ENCODE results near the gene SMAD1.
A peak's percentile ranks its signal among the peaks of the same experiment; 100 is the strongest.

The SMAD1 gene

DNA sequence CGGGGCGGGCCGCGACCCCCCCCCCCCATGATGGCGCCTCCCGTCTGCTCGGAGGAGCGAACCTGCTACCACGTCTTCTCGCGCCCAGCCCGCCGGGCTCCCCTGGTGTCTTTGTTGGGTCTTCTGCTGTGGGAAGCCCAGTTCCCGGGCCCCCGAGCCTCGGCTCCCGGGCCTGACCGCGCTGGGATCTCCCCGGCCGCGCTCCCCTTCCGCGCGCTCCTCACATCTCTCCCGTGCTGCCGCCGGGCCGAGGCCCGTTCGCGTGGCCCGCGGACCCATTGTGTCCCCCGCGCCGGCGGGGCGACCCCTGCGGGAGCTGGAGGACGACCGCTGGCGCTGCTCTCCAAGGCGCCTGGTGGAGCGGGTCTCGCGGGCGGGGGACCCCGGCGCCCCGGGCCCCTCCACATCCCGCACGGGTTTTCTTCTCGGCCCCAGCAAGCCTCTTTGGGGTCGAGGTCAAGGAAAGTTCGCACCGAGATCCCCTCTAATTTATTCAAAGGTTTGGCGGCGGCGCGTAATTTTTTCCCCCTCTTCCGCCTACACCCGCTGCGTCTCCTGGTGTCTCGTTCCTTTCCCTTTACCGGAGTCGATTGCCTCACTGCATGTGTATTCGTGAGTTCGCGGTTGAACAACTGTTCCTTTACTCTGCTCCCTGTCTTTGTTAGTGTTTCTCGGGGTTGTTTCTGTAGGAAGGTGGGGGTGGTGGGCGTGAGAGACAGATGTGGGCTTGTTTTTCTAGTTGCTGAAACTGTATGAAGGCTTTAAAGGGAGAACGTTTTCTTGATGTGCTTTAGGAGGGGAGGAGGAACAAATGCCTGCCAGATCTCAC lies 770 bp downstream of the SMAD1 start:
- Mint-ChIP-seq H3K9me3 (no peaks in the 10 kb centered on the region), H3K27ac (no peak overlapping the region), H3K27me3 (peaks cover 28% of the 10 kb centered on the region), H3K4me1 (peaks cover 11% of the 10 kb centered on the region), H3K4me3 (no peak overlapping the region)
- peak; percentile 70 for ATAC-seq
- DNase-seq = peak; percentile 50 to 70

DNA sequence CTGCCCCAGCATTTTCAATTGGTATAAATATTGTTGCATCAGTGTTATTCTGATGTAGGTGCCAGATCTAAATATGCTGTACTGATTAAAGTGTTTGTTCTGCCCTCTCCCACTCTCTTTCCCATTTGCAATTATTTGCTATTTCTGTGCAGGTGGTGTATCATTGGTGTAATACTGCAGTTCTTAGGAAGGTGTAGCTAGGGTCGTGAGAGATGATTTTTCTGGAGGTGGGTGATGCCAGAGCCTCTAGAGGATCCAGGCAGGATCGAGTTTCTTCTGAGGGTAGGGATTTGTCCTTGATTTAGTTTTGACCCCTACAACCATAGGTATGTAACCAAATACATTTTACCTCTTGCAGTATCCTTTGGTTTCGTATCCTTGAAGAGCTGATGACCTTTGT lies 1.9 kb downstream of the SMAD1 start:
- ATAC-seq (no peak), DNase-seq (no peak)
- Mint-ChIP-seq H3K27me3 (peaks cover 27% of the 10 kb centered on the region), H3K27ac (no peak overlapping the region), H3K4me3 (no peak overlapping the region), H3K4me1 (peaks cover 11% of the 10 kb centered on the region), H3K9me3 (no peaks in the 10 kb centered on the region)

DNA sequence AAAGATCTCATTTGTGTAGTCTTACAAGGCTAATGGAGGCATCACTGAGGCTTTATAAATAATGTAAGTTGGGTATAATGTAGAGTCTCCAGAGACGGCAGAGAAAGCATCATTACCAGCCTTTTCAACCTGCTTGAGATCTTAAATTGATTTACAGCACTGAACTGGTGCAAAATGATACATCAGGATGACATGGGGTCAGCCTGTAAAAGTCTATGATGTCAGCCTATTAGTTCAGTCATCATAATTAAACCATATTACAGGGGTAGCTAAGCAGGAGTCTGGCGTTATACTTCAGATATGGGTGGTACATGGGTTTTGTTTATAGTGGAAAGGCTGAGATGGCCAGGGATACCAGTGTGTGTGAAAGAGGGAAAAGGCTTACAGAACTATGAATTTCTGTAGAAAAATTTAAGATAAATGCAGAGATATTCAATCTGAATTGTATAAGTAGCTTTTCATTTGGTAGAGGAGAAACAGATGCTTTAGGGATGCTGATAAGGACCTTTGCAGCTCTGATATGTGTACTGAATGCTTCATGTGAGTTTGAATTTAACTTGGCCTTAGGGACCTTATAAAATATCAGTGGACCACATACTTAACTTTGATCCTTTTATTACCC lies 2.7 kb downstream of the SMAD1 start:
- DNase-seq = no peak
- Mint-ChIP-seq H3K27ac (no peak overlapping the region), H3K9me3 (no peaks in the 10 kb centered on the region), H3K4me3 (no peak overlapping the region), H3K4me1 (peaks cover 11% of the 10 kb centered on the region), H3K27me3 (peaks cover 19% of the 10 kb centered on the region)
- no peak for ATAC-seq

DNA sequence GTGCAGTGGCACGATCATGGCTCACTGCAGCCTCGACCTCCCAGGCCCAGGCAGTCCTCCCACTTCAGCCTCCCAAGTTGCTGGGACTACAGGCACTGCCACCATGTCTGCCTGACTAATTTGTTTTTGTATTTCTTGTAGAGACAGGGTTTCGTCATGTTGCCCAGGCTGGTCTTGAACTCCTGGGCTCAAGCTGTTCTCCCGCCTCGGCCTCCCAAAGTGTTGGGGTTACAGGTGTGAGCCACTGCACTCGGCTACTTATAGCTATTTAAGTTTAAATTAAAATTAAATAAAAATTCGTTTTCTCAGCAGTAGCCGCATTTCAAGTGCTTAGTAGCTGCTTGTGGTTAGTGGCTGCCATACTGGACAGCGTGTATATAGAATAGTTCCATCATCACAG lies 3.5 kb downstream of the SMAD1 start:
- Mint-ChIP-seq H3K27ac (no peak overlapping the region), H3K27me3 (peaks cover 13% of the 10 kb centered on the region), H3K4me3 (no peak overlapping the region), H3K4me1 (peaks cover 11% of the 10 kb centered on the region), H3K9me3 (no peaks in the 10 kb centered on the region)
- ATAC-seq (no peak), DNase-seq (no peak)

DNA sequence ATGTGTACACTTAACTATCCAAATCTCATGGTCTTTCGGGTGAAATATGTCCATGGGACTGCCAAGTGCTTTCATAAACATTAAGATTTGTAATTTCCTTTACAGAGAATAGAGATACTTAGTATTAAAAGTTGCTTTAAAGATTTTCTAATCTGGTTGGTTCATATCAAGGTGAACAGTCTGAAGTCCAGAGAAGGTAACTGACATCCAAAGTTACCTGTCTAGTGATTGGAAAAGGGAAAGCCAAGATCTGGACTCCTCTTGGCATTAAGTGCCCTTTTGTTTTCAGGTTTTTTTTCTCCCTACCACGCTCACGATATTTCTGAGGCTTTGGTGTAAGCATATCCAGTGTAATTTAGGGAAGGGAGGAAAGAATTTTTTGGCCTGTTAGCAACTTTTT lies 5.0 kb downstream of the SMAD1 start:
- Mint-ChIP-seq H3K4me3 (no peak overlapping the region), H3K27me3 (no peaks in the 10 kb centered on the region), H3K4me1 (no peaks in the 10 kb centered on the region), H3K9me3 (no peaks in the 10 kb centered on the region), H3K27ac (no peak overlapping the region)
- DNase-seq (no peak), ATAC-seq (no peak)

DNA sequence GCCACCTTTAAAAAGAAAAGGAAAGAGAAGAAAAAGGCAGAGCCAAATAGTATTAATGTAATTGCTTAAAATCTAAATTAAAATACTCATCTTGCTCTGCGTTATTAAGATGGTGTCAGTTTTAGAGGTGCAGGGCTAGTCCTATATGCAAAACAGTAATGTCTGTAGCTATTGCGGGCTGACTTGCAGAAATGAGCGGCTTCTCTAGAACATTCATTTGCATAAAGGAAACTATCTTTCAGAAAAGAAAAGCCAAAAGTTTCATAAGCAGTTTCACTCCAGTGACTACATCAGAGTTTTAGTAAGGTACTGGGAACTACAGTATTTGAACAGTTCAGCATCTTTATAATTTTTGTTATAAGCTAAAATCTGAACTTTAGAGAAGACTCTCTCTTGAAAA lies 6.0 kb downstream of the SMAD1 start:
- peak in 1 of 2 donors; percentile 43 for DNase-seq

DNA sequence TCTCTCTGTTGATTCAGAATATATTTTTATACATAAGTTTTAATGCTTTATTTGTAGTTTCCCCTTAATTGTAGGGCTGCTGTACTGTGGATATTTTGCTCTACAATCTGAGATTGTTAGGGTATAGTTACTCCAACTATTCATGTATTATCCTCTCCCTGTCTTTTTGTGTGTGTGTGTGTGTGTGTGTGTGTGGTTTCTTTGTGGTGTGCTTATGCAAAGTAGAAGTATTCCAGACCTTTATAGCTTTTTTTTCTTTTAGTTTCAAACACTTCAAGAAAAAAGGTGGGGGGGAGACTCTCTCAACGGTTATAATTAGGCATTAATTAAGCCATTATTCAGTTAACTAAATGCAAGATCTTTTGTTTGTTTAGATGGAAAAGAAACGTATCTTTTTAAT lies 6.7 kb downstream of the SMAD1 start:
- Mint-ChIP-seq H3K27me3 (peaks cover 9% of the 10 kb centered on the region), H3K27ac (no peak overlapping the region), H3K4me1 (no peaks in the 10 kb centered on the region), H3K4me3 (no peak overlapping the region), H3K9me3 (no peaks in the 10 kb centered on the region)
- DNase-seq (no peak), ATAC-seq (no peak)

More for the DNA sequence above, 6.0 kb downstream of the SMAD1 start:
- Mint-ChIP-seq H3K27ac (no peak overlapping the region), H3K4me1 (no peaks in the 10 kb centered on the region), H3K4me3 (peak overlapping the region in 1 of 2 donors; percentile 14), H3K27me3 (peaks cover 3% of the 10 kb centered on the region), H3K9me3 (no peaks in the 10 kb centered on the region)
- ATAC-seq = peak; percentile 97

DNA sequence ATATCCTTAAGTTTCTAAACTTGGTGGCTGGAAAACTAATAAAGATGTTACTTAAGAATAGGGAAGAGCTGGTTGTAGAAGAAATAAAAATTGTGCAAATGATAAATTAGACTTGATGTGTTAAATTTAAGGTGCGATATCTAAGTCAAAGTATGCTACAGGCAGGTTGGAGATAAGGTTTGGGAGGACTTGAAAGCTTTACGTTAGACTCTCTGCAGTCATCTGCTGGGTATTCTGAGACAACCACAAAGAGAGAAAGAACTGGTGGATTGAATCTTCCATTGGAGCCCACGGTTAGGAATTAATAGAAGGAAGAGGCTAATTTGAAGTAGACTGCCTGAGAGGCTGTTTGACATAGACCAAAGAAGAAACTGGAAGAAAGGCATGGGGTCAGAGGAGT lies 7.9 kb downstream of the SMAD1 start:
- H3K4me1 Mint-ChIP-seq = no peaks in the 10 kb centered on the region
- no peak overlapping the region for H3K4me3 Mint-ChIP-seq
- DNase-seq (no peak), ATAC-seq (no peak)
- no peaks in the 10 kb centered on the region for H3K9me3 Mint-ChIP-seq
- no peak overlapping the region for H3K27ac Mint-ChIP-seq
- peaks cover 11% of the 10 kb centered on the region for H3K27me3 Mint-ChIP-seq

DNA sequence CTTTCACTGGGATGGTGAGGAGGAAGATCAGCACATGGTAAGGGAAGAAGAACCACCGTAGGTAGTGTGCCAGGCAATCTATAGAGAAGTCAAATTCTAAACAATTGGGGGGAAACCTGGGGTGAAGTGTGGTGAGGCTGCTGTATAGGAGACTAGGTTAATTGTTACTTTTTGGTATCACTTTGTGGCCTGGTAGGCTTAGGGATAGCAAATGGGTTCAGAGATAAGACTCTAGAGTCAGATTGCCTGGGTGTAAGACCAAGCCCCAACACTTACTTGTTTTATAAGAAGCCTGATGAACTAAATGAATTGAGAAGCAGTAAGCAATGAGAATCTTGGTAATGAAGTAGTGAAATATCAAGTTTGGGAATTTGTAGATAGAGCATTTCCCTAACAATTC lies 8.7 kb downstream of the SMAD1 start:
- ATAC-seq (no peak), DNase-seq (no peak)
- H3K27ac Mint-ChIP-seq = no peak overlapping the region
- H3K9me3 Mint-ChIP-seq = no peaks in the 10 kb centered on the region
- no peak overlapping the region for H3K4me3 Mint-ChIP-seq
- no peaks in the 10 kb centered on the region for H3K4me1 Mint-ChIP-seq
- H3K27me3 Mint-ChIP-seq = peaks cover 18% of the 10 kb centered on the region

DNA sequence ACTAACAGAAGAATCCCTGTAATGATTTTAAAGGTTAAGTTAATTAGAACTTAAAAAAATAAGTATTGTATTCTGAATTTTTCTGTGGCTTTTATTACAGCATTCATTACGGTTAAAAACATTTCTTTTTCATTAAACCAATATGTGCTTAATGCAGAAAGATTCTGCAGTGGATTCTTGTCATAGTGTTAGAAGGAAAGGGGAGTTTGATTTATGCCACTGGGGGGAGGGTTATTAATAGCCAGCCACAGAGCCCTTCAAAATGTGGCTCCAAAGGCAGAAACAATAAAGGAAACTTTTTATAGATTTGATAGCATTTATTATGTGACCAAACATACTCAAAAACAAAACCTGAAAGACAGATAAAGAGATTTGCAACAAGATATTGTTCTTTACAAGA lies 9.1 kb downstream of the SMAD1 start:
- no peak overlapping the region for H3K27ac Mint-ChIP-seq

DNA sequence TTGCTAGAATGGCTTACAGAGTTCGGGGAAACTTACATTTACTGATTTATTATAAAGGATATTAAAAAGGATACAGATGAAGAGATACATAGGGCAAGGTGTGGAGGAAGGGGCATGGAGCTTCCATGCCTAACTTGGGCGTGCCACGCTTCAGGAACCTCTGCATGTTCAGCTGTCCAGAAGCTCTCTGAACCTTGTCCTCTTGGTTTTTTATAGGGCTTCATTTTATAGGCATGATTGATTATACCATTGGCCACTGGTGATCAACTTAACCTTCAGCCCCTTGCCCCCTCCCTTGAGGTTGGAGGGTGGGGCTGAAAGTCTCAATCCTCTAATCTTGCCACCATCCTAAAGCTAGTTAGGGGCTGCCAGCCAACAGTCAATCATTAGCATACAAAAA lies 10.7 kb downstream of the SMAD1 start:
- Mint-ChIP-seq H3K4me3 (no peak overlapping the region), H3K27me3 (peaks cover 18% of the 10 kb centered on the region), H3K9me3 (no peaks in the 10 kb centered on the region)

More for the DNA sequence above, 9.1 kb downstream of the SMAD1 start:
- peaks cover 18% of the 10 kb centered on the region for H3K27me3 Mint-ChIP-seq
- DNase-seq (no peak), ATAC-seq (no peak)
- no peaks in the 10 kb centered on the region for H3K4me1 Mint-ChIP-seq
- no peak overlapping the region for H3K4me3 Mint-ChIP-seq
- H3K9me3 Mint-ChIP-seq = no peaks in the 10 kb centered on the region

DNA sequence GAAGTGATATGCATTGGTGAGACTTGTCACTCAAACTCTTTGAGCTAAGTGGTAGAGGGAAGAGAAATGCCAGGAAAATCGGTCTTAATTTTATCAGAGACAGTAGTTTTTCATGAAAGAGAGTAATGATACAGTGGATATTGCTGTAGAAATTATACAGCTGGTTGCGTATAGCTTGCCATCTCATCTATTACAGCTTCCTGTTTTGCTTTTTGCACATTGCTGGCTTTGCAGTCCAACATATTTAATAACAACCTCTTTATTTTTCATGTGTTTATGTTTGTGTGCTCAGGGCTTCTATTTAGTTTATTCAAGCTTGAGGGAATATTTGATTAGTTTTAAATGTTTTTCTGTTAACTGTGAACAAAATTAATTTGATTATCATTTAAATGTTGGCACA lies 11.5 kb downstream of the SMAD1 start:
- no peak overlapping the region for H3K4me3 Mint-ChIP-seq
- no peak overlapping the region for H3K27ac Mint-ChIP-seq
- no peak for ATAC-seq
- no peaks in the 10 kb centered on the region for H3K4me1 Mint-ChIP-seq
- no peaks in the 10 kb centered on the region for H3K9me3 Mint-ChIP-seq
- peaks cover 18% of the 10 kb centered on the region for H3K27me3 Mint-ChIP-seq
- no peak for DNase-seq

More for the DNA sequence above, 10.7 kb downstream of the SMAD1 start:
- no peak for DNase-seq
- Mint-ChIP-seq H3K27ac (no peak overlapping the region), H3K4me1 (no peaks in the 10 kb centered on the region)
- no peak for ATAC-seq

DNA sequence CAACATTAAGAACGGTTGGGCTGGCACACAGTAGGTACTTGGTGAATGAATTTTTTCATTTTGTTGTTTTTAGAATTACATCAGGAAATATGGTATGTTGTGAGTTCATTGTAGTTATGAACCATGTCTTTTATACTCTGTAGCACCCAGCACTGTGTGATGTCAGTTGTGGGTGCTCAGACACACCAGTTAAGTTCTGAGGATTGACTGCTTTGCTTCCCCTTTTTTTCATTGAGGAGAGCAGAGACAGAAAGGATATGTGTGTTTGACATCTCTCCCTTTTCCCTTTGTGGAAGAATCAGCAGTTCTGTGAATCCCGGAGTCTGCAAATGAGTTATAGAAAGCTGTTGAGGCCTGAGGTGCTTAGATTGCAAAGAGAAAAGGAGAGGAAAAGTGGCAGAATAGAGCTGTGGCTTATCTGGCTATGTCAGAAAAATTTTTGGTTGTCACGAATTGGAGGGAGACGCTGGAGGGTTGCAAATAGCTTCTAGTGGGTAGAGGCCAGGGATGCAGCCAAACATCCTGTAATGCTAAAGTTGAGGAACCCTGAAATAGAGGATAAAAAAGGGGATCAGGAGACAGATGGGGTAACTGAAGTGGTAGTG lies 13.1 kb downstream of the SMAD1 start:
- H3K4me1 Mint-ChIP-seq = no peaks in the 10 kb centered on the region
- peaks cover 18% of the 10 kb centered on the region for H3K27me3 Mint-ChIP-seq
- H3K4me3 Mint-ChIP-seq = no peak overlapping the region
- H3K9me3 Mint-ChIP-seq = no peaks in the 10 kb centered on the region
- ATAC-seq (no peak), DNase-seq (no peak)
- no peak overlapping the region for H3K27ac Mint-ChIP-seq

DNA sequence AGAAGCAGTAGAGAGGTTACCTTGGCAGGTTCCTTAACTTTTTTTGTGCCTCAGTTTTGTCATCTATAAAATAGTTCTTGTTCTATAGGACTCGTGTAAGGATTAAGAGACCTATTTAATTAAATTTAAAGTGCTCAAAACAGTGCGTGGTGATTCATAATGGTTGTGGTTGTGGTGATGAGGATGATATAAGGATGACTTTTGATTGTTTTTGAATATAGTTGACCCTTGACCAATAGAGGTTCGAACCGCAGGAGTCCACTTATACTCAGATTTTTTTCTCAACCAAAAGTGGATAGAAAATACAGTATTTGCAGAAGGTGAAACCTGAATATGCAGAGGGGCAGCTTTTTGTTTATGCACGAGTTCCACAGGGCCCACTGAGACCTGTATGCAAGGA lies 14.6 kb downstream of the SMAD1 start:
- Mint-ChIP-seq H3K4me3 (no peak overlapping the region), H3K9me3 (no peaks in the 10 kb centered on the region), H3K27ac (no peak overlapping the region), H3K4me1 (no peaks in the 10 kb centered on the region), H3K27me3 (peaks cover 18% of the 10 kb centered on the region)
- no peak for DNase-seq
- ATAC-seq = no peak

DNA sequence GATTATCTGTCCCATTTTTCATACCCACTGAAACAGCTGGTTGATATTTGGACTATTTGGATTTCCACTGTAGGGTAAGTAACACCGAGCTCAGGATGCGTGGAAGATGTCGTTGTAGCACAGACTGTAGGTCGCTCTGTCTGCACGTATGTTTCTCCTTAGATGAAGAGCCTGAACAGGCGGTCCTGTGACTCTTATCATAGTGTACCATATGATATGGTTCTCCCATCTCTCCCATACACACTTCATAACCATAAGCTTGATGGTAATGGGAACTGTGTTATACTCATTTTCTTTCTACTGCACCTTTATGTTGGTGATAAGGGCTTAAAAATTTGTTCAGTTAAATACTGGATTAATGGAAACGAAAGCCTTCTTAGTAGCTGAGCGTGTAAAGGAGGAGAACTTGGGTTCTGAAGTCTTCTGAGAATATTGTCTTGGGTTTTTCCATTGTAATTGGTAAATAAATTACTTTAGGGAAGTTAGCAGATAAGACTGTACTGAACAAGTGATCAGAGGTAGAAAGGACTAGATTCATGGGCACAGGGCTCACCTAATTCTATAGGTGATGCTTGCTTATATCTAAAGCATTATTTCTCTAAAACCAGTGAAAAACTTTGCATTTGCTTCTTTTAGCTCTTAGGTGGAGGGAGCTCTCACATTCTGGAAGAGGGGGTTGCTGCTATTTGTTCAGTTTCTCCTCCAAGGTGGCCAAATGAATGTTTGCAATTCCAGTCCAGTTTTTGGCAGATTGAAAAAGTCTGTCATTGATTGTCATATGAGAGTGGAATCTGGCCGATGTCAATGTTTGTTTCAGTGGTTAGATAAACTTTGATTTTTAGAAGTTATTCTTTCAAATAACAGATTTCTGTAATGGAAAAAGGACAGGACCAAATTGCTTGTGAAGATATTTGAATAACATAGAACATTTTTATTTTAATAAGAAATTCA lies 15.8 kb downstream of the SMAD1 start:
- Mint-ChIP-seq H3K9me3 (no peaks in the 10 kb centered on the region), H3K4me3 (no peak overlapping the region), H3K4me1 (no peaks in the 10 kb centered on the region), H3K27ac (no peak overlapping the region), H3K27me3 (peaks cover 17% of the 10 kb centered on the region)
- ATAC-seq = no peak
- DNase-seq = no peak
